ENCODE results near the gene SYNE3. TPM values are rescaled to one million over a fixed set of nuclear protein-coding genes. Genes with fewer than 3 reads are reported as not detected.

The SYNE3 gene
- total and polyA plus RNA-seq, 2 donors (not counting 1 experiment from before 2014, with no cell fraction given) = 17.8 to 76.1 TPM

DNA sequence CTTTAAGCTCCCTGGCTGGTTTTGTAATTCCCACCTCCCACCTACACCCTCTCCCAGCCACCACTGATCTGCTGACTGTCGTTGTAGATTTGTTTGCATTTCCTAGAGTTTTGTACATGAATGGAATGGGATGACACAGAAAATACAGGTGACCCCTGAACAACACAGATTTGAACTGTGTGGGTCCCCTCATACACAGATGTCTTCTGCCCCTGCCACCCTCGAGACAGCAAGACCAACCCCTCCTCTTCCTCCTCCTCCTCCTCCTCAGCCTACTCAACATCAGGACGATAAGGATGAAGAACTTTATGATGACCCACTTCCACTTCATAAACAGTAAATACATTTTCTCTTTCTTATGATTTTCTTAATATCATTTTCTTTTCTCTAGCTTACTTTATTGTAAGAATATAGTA is 28.8 kb downstream of the SYNE3 start:
- no peak overlapping the region for H2AFZ ChIP-seq (ENCODE audit: insufficient read depth, low read depth, low read length, poor library complexity, severe bottlenecking)
- WGBS (ENCODE audit: insufficient coverage) = 10% methylated on average over 1 of the region's 3 CpGs
- Mint-ChIP-seq H3K4me1 (peaks cover 87% of the 10 kb centered on the region), H3K9me3 (ENCODE audit: insufficient read depth) (no peaks in the 10 kb centered on the region), H3K27ac (peak overlapping the region; percentile 69), H3K27me3 (no peaks in the 10 kb centered on the region), H3K4me3 (peak overlapping the region; percentile 40)
- no peak overlapping the region for H3K4me3 ChIP-seq (ENCODE audit: control extremely low read depth in 1 of 5, extremely low read depth in 1 of 5, insufficient read depth in 1 of 5, low read depth in 2 of 5, low read length in 4 of 5)
- peaks cover 70 to 84% of the 10 kb centered on the region in 2 donors for H3K4me1 ChIP-seq (ENCODE audit: control insufficient read depth in 2 of 2, insufficient read depth in 2 of 2, low read length in 2 of 2)
- ChIA-PET CTCF (interaction anchor here (0.9 to 2.0 kb wide), 7 partner anchors 9 to 39 kb away, joined by 3 to 15 read pairs (median 5); no protein-coding TSS in a partner anchor), POLR2A (interaction anchor here (1.6 kb wide), 1 partner anchor 8 kb away, joined by 6 read pairs; no protein-coding TSS in a partner anchor)
- H3K27ac ChIP-seq (ENCODE audit: low read length in 2 of 2) = peak overlapping the region; percentile 60 to 82
- H3K27me3 ChIP-seq (replicated peaks in 1 of 4; ENCODE audit: control extremely low read depth in 1 of 4, control insufficient read depth in 3 of 4, insufficient read depth in 4 of 4, low read length in 3 of 4) = no peaks in the 10 kb centered on the region
- peaks cover 26% of the 10 kb centered on the region for H4K20me1 ChIP-seq (ENCODE audit: control insufficient read depth, insufficient read depth, low read length, poor library complexity, severe bottlenecking)
- peaks cover 0 to 13% of the 10 kb centered on the region in 2 experiments for H3K36me3 ChIP-seq (replicated peaks in 1 of 2; ENCODE audit: control extremely low read depth in 1 of 2, control insufficient read depth in 1 of 2, extremely low read depth in 1 of 2, insufficient read depth in 2 of 2, low read length in 1 of 2)
- ATAC-seq (ENCODE audit: low read depth) (no peak), DNase-seq (no peak)
- H3K4me2 ChIP-seq (replicated peaks; ENCODE audit: low read depth, low read length, poor library complexity, severe bottlenecking) = peak overlapping the region; percentile 66
- peaks cover 0 to 2% (median 0%) of the 10 kb centered on the region in 3 donors for H3K9me3 ChIP-seq (ENCODE audit: control extremely low read depth in 1 of 3, control insufficient read depth in 2 of 3, insufficient read depth in 1 of 3, low read length in 2 of 3)
- TF ChIP-seq, protein P1, sequence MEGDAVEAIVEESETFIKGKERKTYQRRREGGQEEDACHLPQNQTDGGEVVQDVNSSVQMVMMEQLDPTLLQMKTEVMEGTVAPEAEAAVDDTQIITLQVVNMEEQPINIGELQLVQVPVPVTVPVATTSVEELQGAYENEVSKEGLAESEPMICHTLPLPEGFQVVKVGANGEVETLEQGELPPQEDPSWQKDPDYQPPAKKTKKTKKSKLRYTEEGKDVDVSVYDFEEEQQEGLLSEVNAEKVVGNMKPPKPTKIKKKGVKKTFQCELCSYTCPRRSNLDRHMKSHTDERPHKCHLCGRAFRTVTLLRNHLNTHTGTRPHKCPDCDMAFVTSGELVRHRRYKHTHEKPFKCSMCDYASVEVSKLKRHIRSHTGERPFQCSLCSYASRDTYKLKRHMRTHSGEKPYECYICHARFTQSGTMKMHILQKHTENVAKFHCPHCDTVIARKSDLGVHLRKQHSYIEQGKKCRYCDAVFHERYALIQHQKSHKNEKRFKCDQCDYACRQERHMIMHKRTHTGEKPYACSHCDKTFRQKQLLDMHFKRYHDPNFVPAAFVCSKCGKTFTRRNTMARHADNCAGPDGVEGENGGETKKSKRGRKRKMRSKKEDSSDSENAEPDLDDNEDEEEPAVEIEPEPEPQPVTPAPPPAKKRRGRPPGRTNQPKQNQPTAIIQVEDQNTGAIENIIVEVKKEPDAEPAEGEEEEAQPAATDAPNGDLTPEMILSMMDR (IDR thresholded peaks at IDR 0.05) = no peak
- TF ChIP-seq EZH2 (IDR thresholded peaks at IDR 0.05; ENCODE audit: borderline replicate concordance, insufficient read depth, low read depth, low read length, poor library complexity, severe bottlenecking) = no peak
- peaks cover 99% of the 10 kb centered on the region for H3K79me2 ChIP-seq (ENCODE audit: control insufficient read depth, insufficient read depth, low read length)
- intact Hi-C loops (cut with micrococcal nuclease) = loop anchor here (1.0 kb wide), 2 partner anchors 8 to 24 kb away; no protein-coding TSS in a partner anchor
- no peak overlapping the region for H3K9ac ChIP-seq (ENCODE audit: low read length)

All from B cell (primary cell).